ENCODE measurements around the gene DOCK2.

Gene DOCK2

GRCh38 chr5:169989365-169989764 lies 352.3 kb downstream of the DOCK2 start:
- no peak for TF ChIP-seq EZH2phosphoT487 (conservative IDR thresholded peaks at IDR 0.05; ENCODE audit: low read length)
- TF ChIP-seq CTCF (IDR thresholded peaks at IDR 0.05; ENCODE audit: insufficient read depth, low read length, poor library complexity, severe bottlenecking) = no peak
- peaks cover 15% of the 10 kb centered on the region; the same call in 1 of the 2 replicates for H3K36me3 ChIP-seq (ENCODE audit: low read length)
- no peaks in the 10 kb centered on the region for H3K9me3 ChIP-seq (ENCODE audit: insufficient read depth, low read length)
- no peaks in the 10 kb centered on the region for H4K20me1 ChIP-seq (ENCODE audit: low read depth, low read length)
- H3K4me2 ChIP-seq (ENCODE audit: low read depth, low read length, poor library complexity, severe bottlenecking) = no peak overlapping the region
- no peaks in the 10 kb centered on the region for H3F3A ChIP-seq (ENCODE audit: insufficient read depth)
- H3K27ac ChIP-seq (ENCODE audit: low read depth, low read length) = no peak overlapping the region
- H3K9me2 ChIP-seq (replicated peaks; ENCODE audit: insufficient read depth, low read length) = no peaks in the 10 kb centered on the region
- H3K79me2 ChIP-seq (ENCODE audit: insufficient read depth, low read length) = no peaks in the 10 kb centered on the region
- H3K9ac ChIP-seq (ENCODE audit: low read length) = no peak overlapping the region
- no peak overlapping the region for H3K4me3 ChIP-seq (ENCODE audit: insufficient read depth, low read length, poor library complexity, severe bottlenecking)
- no peak overlapping the region for H2AFZ ChIP-seq (ENCODE audit: low read depth, low read length, severe bottlenecking)
- no peaks in the 10 kb centered on the region for H3K27me3 ChIP-seq (ENCODE audit: low read length)

GRCh38 chr5:169991115-169991869 lies 354.2 kb downstream of the DOCK2 start:
- Histone ChIP-seq H4K20me1 (ENCODE audit: low read depth, low read length) (no peaks in the 10 kb centered on the region), H3K79me2 (ENCODE audit: insufficient read depth, low read length) (no peaks in the 10 kb centered on the region), H3K36me3 (ENCODE audit: low read length) (peaks cover 10% of the 10 kb centered on the region; the same call in 1 of the 2 replicates), H3F3A (ENCODE audit: insufficient read depth) (no peaks in the 10 kb centered on the region), H3K4me2 (ENCODE audit: low read depth, low read length, poor library complexity, severe bottlenecking) (no peak overlapping the region), H3K9me3 (ENCODE audit: insufficient read depth, low read length) (no peaks in the 10 kb centered on the region), H3K4me3 (ENCODE audit: insufficient read depth, low read length, poor library complexity, severe bottlenecking) (no peak overlapping the region), H2AFZ (ENCODE audit: low read depth, low read length, severe bottlenecking) (no peak overlapping the region), H3K9ac (ENCODE audit: low read length) (no peak overlapping the region), H3K27me3 (ENCODE audit: low read length) (no peaks in the 10 kb centered on the region), H3K9me2 (replicated peaks; ENCODE audit: insufficient read depth, low read length) (no peaks in the 10 kb centered on the region), H3K27ac (ENCODE audit: low read depth, low read length) (no peak overlapping the region)
- TF ChIP-seq EZH2phosphoT487 (conservative IDR thresholded peaks at IDR 0.05; ENCODE audit: low read length) = no peak
- no peak for TF ChIP-seq CTCF (IDR thresholded peaks at IDR 0.05; ENCODE audit: insufficient read depth, low read length, poor library complexity, severe bottlenecking)

GRCh38 chr5:169992789-169993484 lies 355.9 kb downstream of the DOCK2 start:
- Histone ChIP-seq H3K27me3 (ENCODE audit: low read length) (no peaks in the 10 kb centered on the region), H2AFZ (ENCODE audit: low read depth, low read length, severe bottlenecking) (no peak overlapping the region), H3K27ac (ENCODE audit: low read depth, low read length) (no peak overlapping the region), H3K9ac (ENCODE audit: low read length) (no peak overlapping the region), H3F3A (ENCODE audit: insufficient read depth) (no peaks in the 10 kb centered on the region), H3K4me2 (ENCODE audit: low read depth, low read length, poor library complexity, severe bottlenecking) (no peak overlapping the region), H3K9me2 (replicated peaks; ENCODE audit: insufficient read depth, low read length) (no peaks in the 10 kb centered on the region), H4K20me1 (ENCODE audit: low read depth, low read length) (no peaks in the 10 kb centered on the region), H3K4me3 (ENCODE audit: insufficient read depth, low read length, poor library complexity, severe bottlenecking) (no peak overlapping the region), H3K79me2 (ENCODE audit: insufficient read depth, low read length) (no peaks in the 10 kb centered on the region), H3K36me3 (ENCODE audit: low read length) (0 out of 2 replicates have a peak, but pooled peaks cover 2% of the 10 kb centered on the region), H3K9me3 (ENCODE audit: insufficient read depth, low read length) (no peaks in the 10 kb centered on the region)
- TF ChIP-seq CTCF (IDR thresholded peaks at IDR 0.05; ENCODE audit: insufficient read depth, low read length, poor library complexity, severe bottlenecking) = no peak
- TF ChIP-seq EZH2phosphoT487 (conservative IDR thresholded peaks at IDR 0.05; ENCODE audit: low read length) = no peak
